Left lung (tissue), 10 donors: ENCODE data around the gene CHMP6. TPM values are rescaled to one million over a fixed set of nuclear protein-coding genes. Genes with fewer than 3 reads are reported as not detected.

Source experiments
- ATAC-seq: fragments of 200-7000 bp; cut with Tn5 transposase; one replicate; pipeline ENCODE4 v1.9.1; 2020; ENCODE audit warnings: moderate library complexity
- DNase-seq, 4 donors: peaks; one replicate each; pipeline ENCODE4 v3.0.0-alpha.2; 2013 to 2020
- H3K27ac ChIP-seq, 2 donors: fragments of 200-600 bp; sonication (generic) in 1 of 2; one replicate each; pipeline versions ENCODE4 v1.5.0 to v1.8.0; 2020 to 2021
- H3K27me3 ChIP-seq, 2 donors: fragments of 200-600 bp; sonication (generic) in 1 of 2; one replicate each; pipeline versions ENCODE4 v1.5.0 to v1.8.0; 2020 to 2021
- H3K36me3 ChIP-seq, 2 donors: fragments of 200-600 bp; sonication (generic) in 1 of 2; one replicate each; pipeline versions ENCODE4 v1.5.0 to v1.8.0; 2020 to 2021
- H3K4me1 ChIP-seq, 2 donors: fragments of 200-600 bp; one replicate each; pipeline ENCODE4 v1.8.0; 2021
- H3K4me3 ChIP-seq, 2 donors: fragments of 200-600 bp; sonication (generic) in 1 of 2; one replicate each; pipeline versions ENCODE4 v1.5.0 to v1.8.0; 2020 to 2021; ENCODE audit warnings: mild to moderate bottlenecking in 1 of 2
- H3K9me3 ChIP-seq, 2 donors: fragments of 200-600 bp; sonication (generic) in 1 of 2; one replicate each; pipeline versions ENCODE4 v1.5.0 to v1.8.0; 2020 to 2021
- CTCF ChIP-seq, 2 donors: fragments of 200-600 bp; sonication (generic) in 1 of 2; IDR thresholded peaks; one replicate each; pipeline versions ENCODE4 v1.5.0 to v1.8.0; 2021; ENCODE audit warnings: antibody characterized with exemption in 2 of 2
- intact Hi-C, 2 donors: fragments of 100-400 bp; cut with DNase I; formaldehyde crosslinking; loops; one replicate each; pipeline versions ENCODE4 v1.11.2 to v1.14.2; 2022
- polyA plus RNA-seq, 6 donors: library from polyadenylated mRNA; unstranded; fragments of 120-200 nt; gene quantifications; one replicate each; pipeline ENCODE4 v1.2.1, GENCODE V29; 2013; ENCODE audit not compliant: insufficient read length in 6 of 6
- total RNA-seq, 2 donors: library from RNA; stranded (reverse); fragmentation: NEBNext Ultra II Directional; extraction: Animal tissue kit (Norgen Biotek cat#: 25700); gene quantifications; one replicate each; pipeline ENCODE4 v1.2.1, GENCODE V29; 2021
- donor health status: DM: no; HTN: yes; CAD: no.
- donor health status: DM: no; HTN: no; CAD: no.

CHMP6 gene
- total and polyA plus RNA-seq, 8 donors, result 24.1 to 32.7 (median 28.6) TPM

GRCh38 chr17:80948976-80949450 is 42.6 kb upstream of the CHMP6 start:
- no peak overlapping the region for H3K4me3 ChIP-seq
- ATAC-seq (no peak), DNase-seq (peak in 2 of 4 donors; percentile 29 to 63)
- H3K9me3 ChIP-seq, result no peaks in the 10 kb centered on the region
- no peak for TF ChIP-seq CTCF (IDR thresholded peaks at IDR 0.05)
- H3K36me3 ChIP-seq, result peaks cover 0 to 64% of the 10 kb centered on the region in 2 donors
- intact Hi-C loops, result no loop called here
- H3K27me3 ChIP-seq, result no peaks in the 10 kb centered on the region
- no peak overlapping the region for H3K27ac ChIP-seq
- H3K4me1 ChIP-seq, result no peaks in the 10 kb centered on the region

GRCh38 chr17:80949451-80950421 is 41.9 kb upstream of the CHMP6 start:
- Histone ChIP-seq H3K36me3 (peaks cover 0 to 64% of the 10 kb centered on the region in 2 donors), H3K27me3 (no peaks in the 10 kb centered on the region), H3K4me3 (no peak overlapping the region), H3K27ac (no peak overlapping the region), H3K4me1 (no peaks in the 10 kb centered on the region), H3K9me3 (no peaks in the 10 kb centered on the region)
- ATAC-seq (no peak), DNase-seq (peak in 1 of 4 donors; percentile 24)
- no peak for TF ChIP-seq CTCF (IDR thresholded peaks at IDR 0.05)
- intact Hi-C loops, result no loop called here

GRCh38 chr17:80950466-80951120 is 41.0 kb upstream of the CHMP6 start:
- TF ChIP-seq CTCF (IDR thresholded peaks at IDR 0.05), result no peak
- DNase-seq (peak in 1 of 4 donors; percentile 16), ATAC-seq (no peak)
- H3K27me3 ChIP-seq, result no peaks in the 10 kb centered on the region
- peaks cover 0 to 63% of the 10 kb centered on the region in 2 donors for H3K36me3 ChIP-seq
- intact Hi-C loops, result no loop called here
- H3K4me3 ChIP-seq, result no peak overlapping the region
- H3K9me3 ChIP-seq, result no peaks in the 10 kb centered on the region
- H3K4me1 ChIP-seq, result no peaks in the 10 kb centered on the region
- no peak overlapping the region for H3K27ac ChIP-seq

GRCh38 chr17:80951121-80952090 is 40.2 kb upstream of the CHMP6 start:
- no peaks in the 10 kb centered on the region for H3K4me1 ChIP-seq
- no peak for TF ChIP-seq CTCF (IDR thresholded peaks at IDR 0.05)
- no peak overlapping the region for H3K27ac ChIP-seq
- H3K36me3 ChIP-seq, result peaks cover 0 to 57% of the 10 kb centered on the region in 2 donors
- intact Hi-C loops, result no loop called here
- DNase-seq, result peak in 2 of 4 donors; percentile 12 to 54
- no peaks in the 10 kb centered on the region for H3K27me3 ChIP-seq
- no peak overlapping the region for H3K4me3 ChIP-seq
- no peaks in the 10 kb centered on the region for H3K9me3 ChIP-seq
- ATAC-seq, result no peak
